HEK293T (cell line): Measurements from ENCODE around the gene HOXC11.

Source experiments
- BHLHE40 ChIP-seq: fragments of 450-650 bp; IDR thresholded peaks from 2 replicates; pipeline ENCODE4 v1.6.1; 2016; ENCODE audit warnings: mild to moderate bottlenecking, moderate library complexity, borderline replicate concordance
- ELF4 ChIP-seq: fragments of 450-650 bp; IDR thresholded peaks from 2 replicates; pipeline ENCODE4 v1.6.1; 2017; ENCODE audit warnings: antibody characterized with exemption
- FOXA1 ChIP-seq: fragments of 450-650 bp; IDR thresholded peaks from 2 replicates; pipeline ENCODE4 v1.6.1; 2016; ENCODE audit warnings: mild to moderate bottlenecking
- FOXM1 ChIP-seq: fragments of 450-650 bp; IDR thresholded peaks from 2 replicates; pipeline ENCODE4 v1.6.1; 2017; ENCODE audit warnings: mild to moderate bottlenecking, borderline replicate concordance
- HDGF ChIP-seq: fragments of 450-650 bp; IDR thresholded peaks from 2 replicates; pipeline ENCODE4 v1.6.1; 2017; ENCODE audit warnings: antibody characterized with exemption, borderline replicate concordance
- SP1 ChIP-seq: fragments of 450-650 bp; IDR thresholded peaks from 2 replicates; pipeline ENCODE4 v1.6.1; 2017
- SUZ12 ChIP-seq: fragments of 450-650 bp; IDR thresholded peaks from 2 replicates; pipeline ENCODE4 v1.6.1; 2016; ENCODE audit warnings: mild to moderate bottlenecking
- ZNF384 ChIP-seq: fragments of 450-650 bp; IDR thresholded peaks from 2 replicates; pipeline ENCODE4 v1.6.1; 2016

GRCh38 chr12:53941750-53942149 is 31.2 kb upstream of the HOXC11 start:
- TF ChIP-seq SUZ12 (no peak), SP1 (no peak), FOXM1 (no peak), BHLHE40 (no peak), ELF4 (no peak), FOXA1 (no peak), ZNF384 (no peak), HDGF (no peak)
